GM06990 (cell line): ENCODE measurements around the gene CRAT.

ENCODE experiments used
- DNase-seq: peaks from one replicate; pipeline ENCODE4 v3.0.0-alpha.2; 2011; ENCODE audit not compliant: insufficient read length; ENCODE audit errors: extremely low read depth
- H3K27me3 ChIP-seq: replicated peaks from 2 replicates; pipeline ENCODE4 v1.6.0; 2011; ENCODE audit warnings: low read length; ENCODE audit not compliant: control insufficient read depth, insufficient read depth
- H3K36me3 ChIP-seq: 2 replicates; pipeline ENCODE4 v1.5.1; 2011; ENCODE audit warnings: low read length; ENCODE audit not compliant: control insufficient read depth, insufficient read depth
- H3K4me3 ChIP-seq: replicated peaks from 2 replicates; pipeline ENCODE4 v1.5.1; 2011; ENCODE audit warnings: low read depth, mild to moderate bottlenecking, control low read depth, low read length
- CTCF ChIP-seq: IDR thresholded peaks from 2 replicates; pipeline ENCODE4 v1.5.1; 2011; ENCODE audit warnings: low read length, control low read depth, mild to moderate bottlenecking, inconsistent platforms; ENCODE audit not compliant: insufficient read depth, poor library complexity, severe bottlenecking

CRAT gene

GRCh38 chr9:129076640-129077037 is 34.0 kb downstream of the CRAT start:
- DNase-seq = no peak
- Histone ChIP-seq H3K27me3 (no peaks in the 10 kb centered on the region), H3K36me3 (peaks cover under 1% of the 10 kb centered on the region), H3K4me3 (no peak overlapping the region)
- no peak for TF ChIP-seq CTCF

- H3K36me3 ChIP-seq = peaks cover 3% of the 10 kb centered on the region
- no peak for DNase-seq
- H3K4me3 ChIP-seq = no peak overlapping the region
- no peaks in the 10 kb centered on the region for H3K27me3 ChIP-seq
- no peak for TF ChIP-seq CTCF
Measured at GRCh38 chr9:129075996-129076639, 34.5 kb downstream of the CRAT start.

- Histone ChIP-seq H3K27me3 (no peaks in the 10 kb centered on the region), H3K4me3 (no peak overlapping the region), H3K36me3 (peaks cover 8% of the 10 kb centered on the region)
- DNase-seq = no peak
- no peak for TF ChIP-seq CTCF
Measured at GRCh38 chr9:129074106-129074505, 36.5 kb downstream of the CRAT start.

- DNase-seq = no peak
Measured at GRCh38 chr9:129073404-129073803, 37.2 kb downstream of the CRAT start.

GRCh38 chr9:129072171-129072570 is 38.4 kb downstream of the CRAT start:
- no peaks in the 10 kb centered on the region for H3K27me3 ChIP-seq
- H3K4me3 ChIP-seq = no peak overlapping the region
- no peak for TF ChIP-seq CTCF
- H3K36me3 ChIP-seq = peaks cover 15% of the 10 kb centered on the region
- DNase-seq = no peak

More at GRCh38 chr9:129073404-129073803, 37.2 kb downstream of the CRAT start:
- Histone ChIP-seq H3K27me3 (no peaks in the 10 kb centered on the region), H3K4me3 (no peak overlapping the region), H3K36me3 (peaks cover 11% of the 10 kb centered on the region)
- TF ChIP-seq CTCF = no peak
